ENCODE results near the gene BMP2K.

Gene BMP2K

DNA sequence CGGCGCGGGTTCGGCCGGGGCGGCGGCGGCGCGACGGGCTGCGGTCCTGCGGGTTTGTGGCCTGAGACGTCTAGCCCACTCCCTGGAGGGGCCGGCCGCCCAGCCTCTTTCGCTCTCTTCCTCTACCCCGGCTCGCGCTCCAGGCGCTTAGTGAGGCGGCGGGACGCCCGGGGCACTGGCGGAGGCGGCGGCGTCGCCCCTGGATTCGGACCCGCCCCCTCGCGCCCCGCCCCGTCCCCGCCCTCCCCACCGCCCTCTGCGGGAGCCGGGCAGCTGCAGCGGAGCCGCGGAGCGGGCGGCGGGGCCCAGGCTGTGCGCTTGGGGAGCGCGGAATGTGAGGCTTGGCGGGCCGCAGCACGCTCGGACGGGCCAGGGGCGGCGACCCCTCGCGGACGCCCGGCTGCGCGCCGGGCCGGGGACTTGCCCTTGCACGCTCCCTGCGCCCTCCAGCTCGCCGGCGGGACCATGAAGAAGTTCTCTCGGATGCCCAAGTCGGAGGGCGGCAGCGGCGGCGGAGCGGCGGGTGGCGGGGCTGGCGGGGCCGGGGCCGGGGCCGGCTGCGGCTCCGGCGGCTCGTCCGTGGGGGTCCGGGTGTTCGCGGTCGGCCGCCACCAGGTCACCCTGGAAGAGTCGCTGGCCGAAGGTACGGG is at the start of gene BMP2K:
BMP2K (plus strand) TSS at position 272 of the 650 bp plus-strand sequence; CDS start at position 466, 194 bp downstream.
- peak; percentile 68 for DNase-seq (ENCODE audit: low read depth)

- no peak for DNase-seq (ENCODE audit: low read depth)
Observed at GRCh38 chr4:78726546-78726945, 49.6 kb upstream of the BMP2K start.

- no peak for DNase-seq (ENCODE audit: low read depth)
Observed at GRCh38 chr4:78732332-78733104, 43.6 kb upstream of the BMP2K start.

DNA sequence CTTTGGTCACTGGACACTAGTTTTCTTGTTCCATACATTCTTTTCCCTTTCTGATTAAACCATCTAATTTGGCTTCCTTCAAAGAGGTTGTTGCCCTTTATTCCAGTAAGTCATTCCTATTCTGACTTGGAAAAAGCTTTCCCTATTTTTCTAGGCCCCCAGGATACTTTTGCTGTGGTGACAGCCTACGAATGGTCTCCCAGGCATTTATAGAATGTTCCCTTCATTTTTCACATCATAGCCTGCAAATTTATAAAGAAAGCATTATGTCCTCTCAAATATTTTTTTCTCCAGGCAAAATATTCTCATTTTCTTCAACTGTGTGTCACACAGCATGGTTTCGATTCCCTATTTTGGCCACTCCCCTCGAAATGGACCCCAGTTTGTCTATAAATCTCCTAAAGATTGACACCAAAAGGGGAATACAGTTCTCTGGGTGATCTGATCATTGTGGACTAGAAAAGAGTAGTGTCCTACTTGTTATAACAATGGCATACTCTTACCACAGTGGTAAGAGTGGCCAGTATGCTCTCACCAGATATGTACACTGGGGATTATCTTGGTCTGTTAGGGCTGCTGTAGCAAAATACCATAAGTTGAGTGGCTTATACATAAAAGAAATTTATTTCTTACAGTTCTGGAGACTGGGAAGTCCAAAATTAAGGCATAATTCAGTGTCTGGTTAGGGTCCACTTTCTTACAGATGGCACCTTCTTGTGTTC is 41.5 kb upstream of the BMP2K start:
- DNase-seq (ENCODE audit: low read depth) = no peak

DNA sequence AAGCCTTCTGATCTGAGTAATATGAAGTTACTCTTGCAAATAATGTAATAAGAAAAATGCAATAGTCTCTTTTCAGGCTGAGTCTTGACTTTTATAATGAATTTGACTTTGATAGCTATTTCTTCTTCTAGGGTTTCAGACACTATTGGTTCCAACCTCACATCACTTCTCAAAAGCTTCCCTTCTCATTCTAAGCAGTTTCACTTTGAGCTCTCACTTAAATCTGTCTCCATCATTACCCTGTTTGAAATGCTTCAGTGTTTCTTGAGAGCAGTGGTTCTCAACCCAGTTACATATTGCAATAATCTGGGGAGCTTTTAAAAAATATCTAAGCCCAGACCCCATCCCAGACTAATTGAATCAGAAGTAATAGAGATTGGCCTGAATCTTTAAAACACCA is 40.5 kb upstream of the BMP2K start:
- DNase-seq (ENCODE audit: low read depth) = no peak

GRCh38 chr4:78737035-78737434 is 39.1 kb upstream of the BMP2K start:
- no peak for DNase-seq (ENCODE audit: low read depth)

- no peak for DNase-seq (ENCODE audit: low read depth)
Observed at GRCh38 chr4:78737973-78738372, 38.2 kb upstream of the BMP2K start.

DNA sequence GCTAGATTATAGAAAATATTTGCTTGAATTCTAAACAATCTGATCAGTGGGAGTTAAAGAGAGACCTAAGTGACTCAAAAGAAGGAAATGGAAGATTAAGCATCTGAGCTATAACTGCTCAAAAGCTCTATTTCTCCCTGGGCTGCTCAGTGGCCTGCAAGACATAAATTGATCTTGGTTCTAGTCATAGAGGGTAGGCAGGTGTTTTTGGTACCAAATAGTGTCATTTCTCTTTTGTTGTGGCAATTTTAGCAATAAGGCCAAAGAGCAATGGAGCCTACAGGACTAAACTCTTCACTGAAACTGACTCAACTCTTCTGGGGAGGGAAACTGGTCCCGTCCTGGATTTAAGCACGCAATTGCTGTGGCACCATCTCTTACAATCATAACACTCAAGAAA is 33.9 kb upstream of the BMP2K start:
- DNase-seq (ENCODE audit: low read depth) = no peak

DNA sequence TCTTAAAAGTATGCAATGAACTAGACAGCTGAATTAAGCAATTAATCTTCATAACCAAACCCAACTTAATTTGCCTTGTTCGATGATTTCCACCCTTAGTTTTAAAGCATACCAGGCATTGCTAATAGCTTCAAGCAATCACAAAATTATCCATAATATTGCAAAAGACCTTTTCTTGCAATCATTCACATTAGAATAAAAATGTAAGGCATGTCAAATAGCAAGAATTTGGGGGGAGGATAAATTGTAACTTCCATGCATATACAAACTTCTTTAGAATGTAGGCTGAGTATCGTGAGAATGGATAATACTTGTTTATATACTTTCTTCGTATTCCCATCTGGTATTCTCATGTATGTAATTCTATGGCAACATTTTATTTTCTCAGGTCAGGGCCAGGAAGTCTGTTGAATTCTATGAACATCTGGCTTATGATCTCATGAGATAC is 28.7 kb upstream of the BMP2K start:
- no peak for DNase-seq (ENCODE audit: low read depth)

- DNase-seq (ENCODE audit: low read depth) = no peak
Observed at GRCh38 chr4:78748381-78748780, 27.8 kb upstream of the BMP2K start.

DNA sequence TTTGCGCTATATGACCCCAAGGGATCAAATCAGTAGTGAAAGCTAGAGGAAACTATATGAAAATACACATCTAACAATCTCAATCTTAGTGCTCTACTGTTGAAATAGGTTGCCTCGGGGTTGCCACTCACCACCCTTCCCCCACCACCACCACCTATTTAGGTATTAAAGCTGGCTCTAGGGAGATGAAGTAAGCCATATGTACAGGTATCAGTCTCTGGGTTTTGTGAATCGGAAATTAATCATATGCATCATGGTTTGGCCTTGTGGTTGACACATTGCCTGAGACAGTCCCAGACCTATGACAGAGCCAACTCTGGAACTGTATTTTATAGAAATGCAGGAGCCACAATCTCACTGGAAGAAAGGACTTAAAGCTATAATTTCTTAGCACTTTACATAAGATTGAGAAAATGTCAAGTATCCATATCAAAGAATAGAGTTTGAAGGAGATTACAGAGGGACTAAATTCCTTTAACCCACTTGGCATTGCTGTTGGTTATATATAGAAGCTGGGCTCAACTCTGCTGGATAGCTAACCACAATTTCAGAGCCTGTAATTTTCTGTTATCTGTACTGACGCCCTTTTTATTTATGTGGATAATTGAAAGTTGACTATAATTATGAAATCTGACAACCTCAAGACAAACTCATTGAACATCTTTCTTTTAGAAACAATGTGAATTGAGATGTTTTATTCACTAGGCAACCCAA is 26.7 kb upstream of the BMP2K start:
- DNase-seq (ENCODE audit: low read depth) = no peak

DNA sequence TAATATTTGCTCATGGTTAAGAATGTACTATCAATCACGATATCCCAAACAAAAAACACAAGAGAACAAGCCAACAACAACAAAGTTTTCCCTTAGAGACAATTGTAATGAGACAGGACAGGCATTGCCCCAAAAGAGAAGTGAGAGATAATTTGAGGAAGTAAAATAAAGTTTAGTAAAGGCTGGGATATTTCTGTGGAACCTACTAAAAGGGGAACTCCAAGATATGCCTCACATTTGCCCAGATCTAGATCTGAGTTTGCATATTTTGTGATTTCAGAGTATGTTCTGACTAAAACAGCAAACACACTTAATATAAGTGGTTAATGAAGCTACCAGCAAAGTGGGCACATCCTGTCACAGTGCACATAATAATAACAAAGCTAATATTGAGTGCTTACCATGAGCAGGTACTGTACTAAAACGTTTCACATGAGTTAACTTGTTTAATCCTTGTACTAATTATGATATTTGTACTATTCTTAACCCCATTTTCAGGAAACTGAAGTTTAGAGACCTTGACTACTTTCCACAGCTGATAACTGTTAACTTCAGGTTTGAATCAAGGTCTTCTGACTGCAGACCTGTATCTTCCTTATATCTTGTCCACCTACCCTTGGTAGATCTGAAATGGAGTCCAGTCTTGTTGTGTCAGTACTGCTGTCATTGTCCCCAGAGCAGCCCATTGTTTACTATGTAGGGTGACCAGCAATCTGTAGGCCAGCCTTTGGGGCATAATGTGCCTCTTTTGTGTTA is 26.0 kb upstream of the BMP2K start:
- no peak for DNase-seq (ENCODE audit: low read depth)

GRCh38 chr4:78753091-78753490 is 23.1 kb upstream of the BMP2K start:
- DNase-seq (ENCODE audit: low read depth) = no peak

GRCh38 chr4:78754872-78755271 is 21.3 kb upstream of the BMP2K start:
- no peak for DNase-seq (ENCODE audit: low read depth)

GRCh38 chr4:78756137-78756536 is 20.0 kb upstream of the BMP2K start:
- DNase-seq (ENCODE audit: low read depth) = no peak

- DNase-seq (ENCODE audit: low read depth) = no peak
Observed at GRCh38 chr4:78756776-78757175, 19.4 kb upstream of the BMP2K start.

DNA sequence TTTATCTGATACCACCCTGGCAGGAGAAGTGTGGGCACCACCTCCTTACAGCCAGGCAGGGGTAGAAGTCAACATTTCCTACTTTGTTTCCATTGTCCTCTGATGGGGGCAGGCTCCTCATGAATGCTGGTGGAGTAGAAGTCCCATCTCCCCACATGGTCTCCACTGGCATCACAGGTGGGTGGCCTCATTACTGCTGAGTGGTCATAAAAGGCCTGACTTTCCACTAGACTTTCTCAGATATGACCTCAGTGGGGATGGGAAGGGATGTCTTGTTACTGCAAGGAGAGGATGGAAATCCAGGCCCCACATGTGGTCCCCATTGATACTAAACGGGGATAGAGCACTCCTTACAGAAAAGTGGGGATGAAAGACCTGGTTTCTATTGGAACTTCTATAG is 18.6 kb upstream of the BMP2K start:
- no peak for DNase-seq (ENCODE audit: low read depth)

- DNase-seq (ENCODE audit: low read depth) = no peak
Observed at GRCh38 chr4:78758085-78758484, 18.1 kb upstream of the BMP2K start.

DNA sequence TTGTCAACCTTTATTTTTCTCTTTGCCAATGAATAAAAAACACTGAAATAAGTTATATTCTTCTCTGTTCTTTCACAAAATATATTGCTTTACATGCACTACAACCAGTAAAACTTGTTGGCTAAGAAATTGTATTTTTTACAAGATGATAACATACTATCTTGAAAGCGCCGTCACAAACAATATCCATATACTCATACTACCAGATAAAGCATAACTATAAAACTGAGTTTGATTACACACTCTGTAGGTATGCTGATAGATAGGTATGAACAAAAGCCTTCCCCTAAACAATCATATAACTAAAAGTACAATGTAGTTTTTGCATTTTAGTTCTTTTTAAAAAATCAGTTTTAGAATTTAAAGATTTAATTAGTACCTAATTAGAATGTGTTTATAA is 13.6 kb upstream of the BMP2K start:
- no peak for DNase-seq (ENCODE audit: low read depth)

- no peak for DNase-seq (ENCODE audit: low read depth)
Observed at GRCh38 chr4:78763251-78763650, 12.9 kb upstream of the BMP2K start.

DNA sequence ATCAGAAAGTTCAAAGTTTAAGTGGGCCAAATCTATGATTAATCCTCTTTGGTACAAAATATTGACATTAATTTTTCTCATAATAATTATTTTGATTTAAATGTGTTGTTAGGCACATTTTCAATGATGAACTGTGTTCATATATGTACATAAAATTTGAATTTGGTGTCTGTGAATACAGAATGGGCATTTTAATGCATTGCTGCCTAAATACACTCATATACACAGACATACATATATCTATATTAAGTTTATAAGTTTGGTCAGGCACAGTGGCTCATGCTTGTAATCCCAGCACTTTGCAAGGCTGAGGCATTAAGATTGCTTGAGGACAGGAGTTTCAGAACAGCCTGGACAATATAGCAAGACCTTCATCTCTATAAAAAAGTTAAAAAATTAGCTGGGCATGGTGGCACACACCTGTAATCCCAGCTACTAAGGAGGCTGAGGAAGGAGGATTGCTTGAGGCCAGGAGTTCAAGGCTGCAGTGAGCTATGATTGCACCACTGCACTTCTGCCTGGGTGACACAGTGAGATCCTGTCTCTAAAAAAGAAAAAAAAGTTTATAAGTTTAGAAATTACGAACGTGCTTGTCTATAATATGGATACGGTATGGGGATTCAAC is 12.3 kb upstream of the BMP2K start:
- no peak for DNase-seq (ENCODE audit: low read depth)

All from activated T-helper 9 cell treated with anti-CD3 and anti-CD28 coated beads, Interleukin-2, amount 50 U/mL, for 16 hours (primary cell).